PC-3 (cell line): ENCODE measurements around the gene ABCA7.

Experiments used
- CTCF ChIP-seq: fragments of 300-600 bp; sonication (generic); conservative IDR thresholded peaks from 2 replicates; pipeline ENCODE4 v1.5.1; 2017; ENCODE audit warnings: antibody characterized with exemption, low read depth, mild to moderate bottlenecking, low read length
- EZH2 ChIP-seq: fragments of 300-600 bp; sonication (generic); IDR thresholded peaks from one replicate; pipeline ENCODE4 v1.6.1; 2017; ENCODE audit warnings: antibody characterized with exemption, mild to moderate bottlenecking, low read length; ENCODE audit not compliant: unreplicated experiment
- EZH2phosphoT487 ChIP-seq: fragments of 300-600 bp; sonication (generic); IDR thresholded peaks from 2 replicates; pipeline ENCODE4 v1.6.1; 2018; ENCODE audit warnings: mild to moderate bottlenecking, antibody characterized with exemption, low read length, borderline replicate concordance

GRCh38 chr19:990119-990571 lies 49.8 kb upstream of the ABCA7 start:
- TF ChIP-seq EZH2, result no peak
- no peak for TF ChIP-seq CTCF
- TF ChIP-seq EZH2phosphoT487, result no peak
